GM18868 (cell line): ENCODE measurements around the gene SPATA3.

Experiments
- ATAC-seq: cut with Tn5 transposase; IDR thresholded peaks from one replicate; pipeline ENCODE4 v1.9.1; 2021; ENCODE audit warnings: mild to moderate bottlenecking, moderate library complexity; ENCODE audit not compliant: unreplicated experiment

SPATA3 gene

GRCh38 chr2:231047923-231048915, 52.3 kb downstream of the SPATA3 start:
- ATAC-seq = no peak

- ATAC-seq = no peak
Measured at GRCh38 chr2:231049286-231050017, 53.5 kb downstream of the SPATA3 start.

- ATAC-seq = no peak
Measured at GRCh38 chr2:231050018-231050901, 54.3 kb downstream of the SPATA3 start.

- no peak for ATAC-seq
Measured at GRCh38 chr2:231051116-231051515, 55.2 kb downstream of the SPATA3 start.

- ATAC-seq = peak; percentile 77
Measured at GRCh38 chr2:231052494-231053451, 56.9 kb downstream of the SPATA3 start.

GRCh38 chr2:231053846-231054245, 57.9 kb downstream of the SPATA3 start:
- no peak for ATAC-seq

GRCh38 chr2:231056453-231057416, 60.8 kb downstream of the SPATA3 start, which contains the start of gene PSMD1:
PSMD1 (plus strand) TSS chr2:231056867; CDS start chr2:231057026, 159 bp downstream.
- ATAC-seq = peak; percentile 76

GRCh38 chr2:231057590-231057989, 61.7 kb downstream of the SPATA3 start:
- no peak for ATAC-seq
